Measurements from ENCODE around the gene ASB18.

DNA sequence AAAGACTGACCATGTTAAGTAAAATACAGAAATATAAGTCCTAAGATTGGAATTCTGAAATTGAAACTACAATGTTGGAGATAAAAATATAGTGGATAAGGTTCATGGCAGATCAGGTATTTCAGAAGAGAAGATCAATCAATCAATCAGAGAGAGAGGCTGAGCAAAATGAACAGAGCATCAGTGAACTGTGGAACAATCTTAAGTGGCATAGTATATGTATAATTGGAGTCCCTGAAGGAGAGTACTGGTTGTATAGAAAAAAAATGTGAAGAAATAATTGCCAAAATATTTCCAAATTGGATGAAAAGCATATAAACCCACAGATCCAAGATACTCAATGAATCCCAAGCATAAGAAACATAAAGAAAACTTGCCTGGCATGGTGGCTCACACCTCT, 35.0 kb downstream of the ASB18 start:
- TF ChIP-seq, protein P1, sequence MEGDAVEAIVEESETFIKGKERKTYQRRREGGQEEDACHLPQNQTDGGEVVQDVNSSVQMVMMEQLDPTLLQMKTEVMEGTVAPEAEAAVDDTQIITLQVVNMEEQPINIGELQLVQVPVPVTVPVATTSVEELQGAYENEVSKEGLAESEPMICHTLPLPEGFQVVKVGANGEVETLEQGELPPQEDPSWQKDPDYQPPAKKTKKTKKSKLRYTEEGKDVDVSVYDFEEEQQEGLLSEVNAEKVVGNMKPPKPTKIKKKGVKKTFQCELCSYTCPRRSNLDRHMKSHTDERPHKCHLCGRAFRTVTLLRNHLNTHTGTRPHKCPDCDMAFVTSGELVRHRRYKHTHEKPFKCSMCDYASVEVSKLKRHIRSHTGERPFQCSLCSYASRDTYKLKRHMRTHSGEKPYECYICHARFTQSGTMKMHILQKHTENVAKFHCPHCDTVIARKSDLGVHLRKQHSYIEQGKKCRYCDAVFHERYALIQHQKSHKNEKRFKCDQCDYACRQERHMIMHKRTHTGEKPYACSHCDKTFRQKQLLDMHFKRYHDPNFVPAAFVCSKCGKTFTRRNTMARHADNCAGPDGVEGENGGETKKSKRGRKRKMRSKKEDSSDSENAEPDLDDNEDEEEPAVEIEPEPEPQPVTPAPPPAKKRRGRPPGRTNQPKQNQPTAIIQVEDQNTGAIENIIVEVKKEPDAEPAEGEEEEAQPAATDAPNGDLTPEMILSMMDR (IDR thresholded peaks at IDR 0.05; ENCODE audit: low read depth, low read length, missing input control), result no peak
- no peak for TF ChIP-seq RAD21 (IDR thresholded peaks at IDR 0.05)
- TF ChIP-seq, protein P2, sequence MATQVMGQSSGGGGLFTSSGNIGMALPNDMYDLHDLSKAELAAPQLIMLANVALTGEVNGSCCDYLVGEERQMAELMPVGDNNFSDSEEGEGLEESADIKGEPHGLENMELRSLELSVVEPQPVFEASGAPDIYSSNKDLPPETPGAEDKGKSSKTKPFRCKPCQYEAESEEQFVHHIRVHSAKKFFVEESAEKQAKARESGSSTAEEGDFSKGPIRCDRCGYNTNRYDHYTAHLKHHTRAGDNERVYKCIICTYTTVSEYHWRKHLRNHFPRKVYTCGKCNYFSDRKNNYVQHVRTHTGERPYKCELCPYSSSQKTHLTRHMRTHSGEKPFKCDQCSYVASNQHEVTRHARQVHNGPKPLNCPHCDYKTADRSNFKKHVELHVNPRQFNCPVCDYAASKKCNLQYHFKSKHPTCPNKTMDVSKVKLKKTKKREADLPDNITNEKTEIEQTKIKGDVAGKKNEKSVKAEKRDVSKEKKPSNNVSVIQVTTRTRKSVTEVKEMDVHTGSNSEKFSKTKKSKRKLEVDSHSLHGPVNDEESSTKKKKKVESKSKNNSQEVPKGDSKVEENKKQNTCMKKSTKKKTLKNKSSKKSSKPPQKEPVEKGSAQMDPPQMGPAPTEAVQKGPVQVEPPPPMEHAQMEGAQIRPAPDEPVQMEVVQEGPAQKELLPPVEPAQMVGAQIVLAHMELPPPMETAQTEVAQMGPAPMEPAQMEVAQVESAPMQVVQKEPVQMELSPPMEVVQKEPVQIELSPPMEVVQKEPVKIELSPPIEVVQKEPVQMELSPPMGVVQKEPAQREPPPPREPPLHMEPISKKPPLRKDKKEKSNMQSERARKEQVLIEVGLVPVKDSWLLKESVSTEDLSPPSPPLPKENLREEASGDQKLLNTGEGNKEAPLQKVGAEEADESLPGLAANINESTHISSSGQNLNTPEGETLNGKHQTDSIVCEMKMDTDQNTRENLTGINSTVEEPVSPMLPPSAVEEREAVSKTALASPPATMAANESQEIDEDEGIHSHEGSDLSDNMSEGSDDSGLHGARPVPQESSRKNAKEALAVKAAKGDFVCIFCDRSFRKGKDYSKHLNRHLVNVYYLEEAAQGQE (IDR thresholded peaks at IDR 0.05), result no peak
- no peak for TF ChIP-seq FOXA1 (IDR thresholded peaks at IDR 0.05)
